ENCODE measurements around the gene JAZF1. TPM values are rescaled to one million over a fixed set of nuclear protein-coding genes. Genes with fewer than 3 reads are reported as not detected.

Gene JAZF1
- total RNA-seq, 2 experiments from 2014 or later: 2.1 to 2.8 TPM

DNA sequence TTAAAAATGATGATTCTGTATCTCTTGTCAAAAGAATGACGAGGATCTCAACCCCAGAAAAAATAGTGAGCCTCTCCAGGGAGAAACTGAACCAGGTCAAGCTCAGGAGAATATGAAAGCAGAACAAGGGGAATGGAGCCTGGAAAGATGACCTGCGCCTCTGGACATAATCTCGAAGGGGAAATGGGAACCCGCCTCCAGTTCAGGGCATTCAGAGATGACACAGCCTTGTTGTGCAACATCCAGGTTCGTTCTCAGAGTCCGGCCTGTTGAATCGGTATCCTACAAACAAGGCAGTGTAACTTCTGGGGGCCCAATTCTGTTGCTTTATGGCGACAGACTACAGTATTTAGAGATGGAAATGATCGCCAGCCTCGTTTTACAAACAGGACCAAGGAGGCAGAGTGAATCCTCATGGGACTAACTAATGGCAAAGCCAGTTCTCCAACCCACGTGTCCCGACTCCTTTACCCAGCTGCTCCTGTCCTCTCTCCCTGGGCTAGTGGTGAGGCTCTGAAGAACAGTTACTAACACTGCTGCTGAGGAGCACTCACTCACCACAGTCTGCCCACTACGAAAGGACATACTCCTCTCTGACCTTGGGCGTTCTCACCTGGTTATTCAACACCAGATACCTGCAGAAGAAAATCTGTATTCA is 67.6 kb downstream of the JAZF1 start:
- Mint-ChIP-seq H3K4me3 (no peak overlapping the region), H3K4me1 (no peaks in the 10 kb centered on the region), H3K9me3 (ENCODE audit: low read depth) (no peaks in the 10 kb centered on the region), H3K27me3 (no peaks in the 10 kb centered on the region), H3K36me3 (peaks cover 2% of the 10 kb centered on the region), H3K27ac (no peak overlapping the region)
- DNase-seq (no peak), ATAC-seq (no peak)
- CTCF ChIA-PET: interaction anchor here (1.1 kb wide), 1 partner anchor 33 kb away, joined by 3 read pairs; no protein-coding TSS in a partner anchor

DNA sequence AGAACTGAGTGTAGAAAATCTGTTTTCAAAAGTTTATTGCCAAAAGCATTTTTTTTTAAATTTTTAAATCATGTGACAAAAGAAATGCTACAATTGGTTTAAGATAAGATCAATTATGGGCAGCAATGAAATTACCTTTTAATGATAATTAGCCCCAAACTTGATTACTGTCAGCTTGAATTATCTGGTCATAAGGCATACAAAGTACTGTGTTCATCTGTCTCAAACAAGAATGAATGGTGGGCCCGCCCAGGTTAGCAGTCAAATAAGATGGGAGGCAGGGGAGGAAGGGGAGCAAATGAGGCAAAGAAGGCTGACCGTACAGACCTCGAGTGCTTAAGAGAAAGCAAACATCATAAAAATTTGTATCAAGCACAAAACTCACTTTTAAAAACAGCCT is 68.1 kb downstream of the JAZF1 start:
- ATAC-seq (no peak), DNase-seq (no peak)
- Mint-ChIP-seq H3K9me3 (ENCODE audit: low read depth) (no peaks in the 10 kb centered on the region), H3K36me3 (peaks cover 2% of the 10 kb centered on the region), H3K27ac (no peak overlapping the region), H3K4me3 (no peak overlapping the region), H3K4me1 (no peaks in the 10 kb centered on the region), H3K27me3 (no peaks in the 10 kb centered on the region)
- CTCF ChIA-PET: no interaction called here

GRCh38 chr7:28112012-28112411 is 68.6 kb downstream of the JAZF1 start:
- Mint-ChIP-seq H3K4me3 (no peak overlapping the region), H3K4me1 (no peaks in the 10 kb centered on the region), H3K27me3 (no peaks in the 10 kb centered on the region), H3K36me3 (peaks cover 2% of the 10 kb centered on the region), H3K27ac (no peak overlapping the region), H3K9me3 (ENCODE audit: low read depth) (no peaks in the 10 kb centered on the region)
- no peak for ATAC-seq
- CTCF ChIA-PET: no interaction called here
- DNase-seq: no peak

- no peaks in the 10 kb centered on the region for H3K4me1 Mint-ChIP-seq
- CTCF ChIA-PET: no interaction called here
- H3K27me3 Mint-ChIP-seq: no peaks in the 10 kb centered on the region
- H3K27ac Mint-ChIP-seq: no peak overlapping the region
- DNase-seq (no peak), ATAC-seq (no peak)
- no peaks in the 10 kb centered on the region for H3K9me3 Mint-ChIP-seq (ENCODE audit: low read depth)
- peaks cover 2% of the 10 kb centered on the region for H3K36me3 Mint-ChIP-seq
- H3K4me3 Mint-ChIP-seq: no peak overlapping the region
These were observed 70.1 kb downstream of the JAZF1 start for GRCh38 chr7:28110427-28111012.

DNA sequence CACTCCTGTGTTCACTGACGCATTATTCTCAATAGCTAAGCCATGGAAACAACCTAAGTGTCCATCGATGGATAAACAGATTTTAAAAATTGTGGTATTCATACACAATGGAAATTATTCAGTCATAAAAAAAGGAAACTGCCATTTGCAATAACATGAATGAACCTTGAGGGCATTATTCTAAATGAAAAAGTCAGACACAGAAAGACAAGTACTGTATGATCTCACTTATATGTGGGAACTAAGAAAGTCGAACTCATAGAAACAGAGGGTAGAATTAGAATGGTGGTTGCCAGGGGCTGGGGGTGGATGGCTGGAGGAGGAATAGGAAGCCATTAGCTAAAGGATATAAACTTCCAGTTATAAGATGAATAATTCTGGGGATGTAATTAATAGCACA is 71.8 kb downstream of the JAZF1 start:
- CTCF ChIA-PET: interaction anchor here (1.4 kb wide), 2 partner anchors 9 to 12 kb away, joined by 3 to 6 read pairs; no protein-coding TSS in a partner anchor
- no peak for ATAC-seq
- peaks cover 2% of the 10 kb centered on the region for H3K27me3 Mint-ChIP-seq

DNA sequence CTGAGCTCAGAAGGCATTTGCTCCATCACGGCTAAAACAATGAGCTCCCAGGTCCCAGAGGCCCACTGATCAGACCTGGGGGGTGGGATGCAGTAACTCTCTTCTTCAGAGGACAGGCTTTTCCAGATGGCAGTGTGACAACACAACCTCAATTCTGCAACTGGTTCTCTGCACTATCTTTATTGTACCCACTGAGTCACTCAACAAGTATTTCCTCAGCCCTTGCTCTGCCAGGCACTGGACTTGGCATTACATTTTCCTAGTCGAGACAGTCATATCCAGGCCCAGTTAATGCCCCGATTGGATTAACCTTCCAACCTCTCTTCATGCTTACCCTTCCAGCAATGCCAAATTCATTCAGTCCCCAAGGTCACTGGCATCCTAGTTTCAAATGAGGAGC is 72.6 kb downstream of the JAZF1 start:
- Mint-ChIP-seq H3K4me3 (no peak overlapping the region), H3K9me3 (ENCODE audit: low read depth) (no peaks in the 10 kb centered on the region), H3K27me3 (peaks cover 2% of the 10 kb centered on the region), H3K4me1 (peaks cover 4% of the 10 kb centered on the region), H3K36me3 (peaks cover 2% of the 10 kb centered on the region), H3K27ac (no peak overlapping the region)
- ATAC-seq (no peak), DNase-seq (no peak)
- CTCF ChIA-PET: interaction anchor here (1.4 kb wide), 2 partner anchors 8 to 11 kb away, joined by 3 to 6 read pairs; no protein-coding TSS in a partner anchor

More for the DNA sequence above, 71.8 kb downstream of the JAZF1 start:
- H3K4me3 Mint-ChIP-seq: no peak overlapping the region
- no peak overlapping the region for H3K27ac Mint-ChIP-seq
- H3K4me1 Mint-ChIP-seq: peaks cover under 1% of the 10 kb centered on the region
- H3K36me3 Mint-ChIP-seq: peaks cover 2% of the 10 kb centered on the region
- no peak for DNase-seq
- no peaks in the 10 kb centered on the region for H3K9me3 Mint-ChIP-seq (ENCODE audit: low read depth)

DNA sequence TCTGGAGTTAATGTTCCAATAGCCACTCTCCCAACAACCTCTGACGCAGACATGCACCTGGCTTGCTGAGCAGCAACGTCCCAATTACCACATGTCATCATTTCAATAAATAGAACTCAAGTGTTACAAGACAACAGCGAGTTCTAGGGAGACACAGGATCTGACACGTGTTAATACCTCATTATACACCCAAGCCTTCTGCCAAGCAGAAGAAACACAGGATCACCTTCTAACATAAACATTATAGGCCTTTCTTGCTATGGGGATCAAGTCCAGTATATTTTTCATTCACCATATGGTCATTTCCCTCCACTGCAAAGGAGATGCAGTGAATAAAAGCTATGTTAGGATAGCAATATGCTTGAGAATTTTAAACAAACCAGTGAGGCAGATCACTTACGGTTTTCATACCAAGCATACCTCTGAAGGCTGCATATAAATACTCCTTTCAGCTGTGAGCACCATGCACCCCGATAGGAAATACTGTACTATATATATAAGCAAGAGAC is 74.2 kb downstream of the JAZF1 start:
- ATAC-seq (no peak), DNase-seq (no peak)
- Mint-ChIP-seq H3K27ac (no peak overlapping the region), H3K36me3 (peaks cover 2% of the 10 kb centered on the region), H3K9me3 (ENCODE audit: low read depth) (no peaks in the 10 kb centered on the region), H3K27me3 (peaks cover 2% of the 10 kb centered on the region), H3K4me3 (no peak overlapping the region), H3K4me1 (peaks cover 4% of the 10 kb centered on the region)
- CTCF ChIA-PET: no interaction called here

- CTCF ChIA-PET: interaction anchor here (1.8 kb wide), 1 partner anchor 9 kb away, joined by 12 read pairs; no protein-coding TSS in a partner anchor
- Mint-ChIP-seq H3K9me3 (ENCODE audit: low read depth) (no peaks in the 10 kb centered on the region), H3K27ac (no peak overlapping the region), H3K4me3 (no peak overlapping the region), H3K36me3 (peaks cover under 1% of the 10 kb centered on the region), H3K4me1 (peaks cover 4% of the 10 kb centered on the region), H3K27me3 (peaks cover 2% of the 10 kb centered on the region)
- DNase-seq: no peak
- no peak for ATAC-seq
These were observed 75.4 kb downstream of the JAZF1 start for GRCh38 chr7:28105234-28105633.

DNA sequence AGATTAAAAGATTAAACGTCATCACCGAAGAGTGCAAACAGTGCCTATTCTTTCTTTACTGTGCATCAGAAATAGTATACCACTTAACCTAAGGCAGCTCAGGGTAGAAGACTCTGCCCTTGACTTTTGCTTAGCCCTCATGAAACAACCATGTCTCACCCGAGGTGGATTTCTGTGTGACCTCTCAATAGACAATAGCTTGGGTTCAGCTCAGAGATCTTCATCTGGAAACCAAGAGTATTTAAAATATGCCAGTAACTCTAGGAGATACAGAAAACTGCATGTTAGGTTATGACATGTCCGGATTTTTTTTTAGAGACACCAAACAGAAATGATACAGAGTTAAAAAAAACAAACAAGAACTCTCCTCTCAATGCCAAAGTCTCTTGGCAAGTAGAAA is 75.8 kb downstream of the JAZF1 start:
- Mint-ChIP-seq H3K4me3 (no peak overlapping the region), H3K36me3 (no peaks in the 10 kb centered on the region), H3K9me3 (ENCODE audit: low read depth) (no peaks in the 10 kb centered on the region), H3K27ac (no peak overlapping the region), H3K27me3 (peaks cover 2% of the 10 kb centered on the region), H3K4me1 (peaks cover 4% of the 10 kb centered on the region)
- CTCF ChIA-PET: interaction anchor here (1.8 kb wide), 1 partner anchor 9 kb away, joined by 12 read pairs; no protein-coding TSS in a partner anchor
- ATAC-seq (no peak), DNase-seq (no peak)

DNA sequence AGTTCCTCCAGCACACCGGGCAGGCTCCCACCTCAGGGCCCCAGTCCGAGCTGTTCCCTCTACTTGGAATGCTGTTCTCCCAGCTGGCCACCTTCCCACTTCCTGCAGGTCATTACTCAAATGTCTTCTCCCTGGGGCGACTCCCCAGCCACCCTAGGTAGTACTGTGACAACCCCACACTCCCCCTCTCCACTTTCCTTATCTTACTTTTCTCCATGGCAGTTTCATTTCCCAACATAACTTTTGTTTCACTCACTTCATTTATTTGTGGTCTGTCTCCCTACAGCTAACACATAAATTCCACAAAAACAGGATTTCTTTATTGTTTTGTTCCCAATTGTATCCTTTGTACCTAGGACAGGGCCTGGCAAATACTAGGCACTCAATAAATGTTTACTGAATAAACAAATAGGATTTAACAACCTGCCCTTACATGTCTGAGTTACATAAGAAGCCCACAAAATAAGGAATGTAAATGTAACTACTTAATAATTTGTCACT is 76.5 kb downstream of the JAZF1 start:
- no peak overlapping the region for H3K4me3 Mint-ChIP-seq
- no peak overlapping the region for H3K27ac Mint-ChIP-seq
- peaks cover 4% of the 10 kb centered on the region for H3K4me1 Mint-ChIP-seq
- no peaks in the 10 kb centered on the region for H3K9me3 Mint-ChIP-seq (ENCODE audit: low read depth)
- H3K27me3 Mint-ChIP-seq: peaks cover 2% of the 10 kb centered on the region
- no peak for ATAC-seq
- no peak for DNase-seq
- CTCF ChIA-PET: interaction anchor here (1.8 kb wide), 1 partner anchor 8 kb away, joined by 12 read pairs; no protein-coding TSS in a partner anchor
- H3K36me3 Mint-ChIP-seq: no peaks in the 10 kb centered on the region

- Mint-ChIP-seq H3K27me3 (peaks cover 2% of the 10 kb centered on the region), H3K36me3 (no peaks in the 10 kb centered on the region), H3K4me3 (no peak overlapping the region), H3K27ac (no peak overlapping the region), H3K4me1 (peaks cover 4% of the 10 kb centered on the region), H3K9me3 (ENCODE audit: low read depth) (no peaks in the 10 kb centered on the region)
- no peak for ATAC-seq
- no peak for DNase-seq
- CTCF ChIA-PET: no interaction called here
These were observed 77.8 kb downstream of the JAZF1 start for GRCh38 chr7:28102797-28103196.

- CTCF ChIA-PET: interaction anchor here (0.6 to 6.9 kb wide), 16 partner anchors 8 to 901 kb away, joined by 3 to 45 read pairs (median 5); no protein-coding TSS in a partner anchor
- Mint-ChIP-seq H3K36me3 (no peaks in the 10 kb centered on the region), H3K4me1 (no peaks in the 10 kb centered on the region), H3K27me3 (no peaks in the 10 kb centered on the region), H3K4me3 (no peak overlapping the region), H3K9me3 (ENCODE audit: low read depth) (no peaks in the 10 kb centered on the region), H3K27ac (no peak overlapping the region)
- ATAC-seq: peak; percentile 42
- DNase-seq: no peak
These were observed 83.9 kb downstream of the JAZF1 start for GRCh38 chr7:28096713-28097112.

GRCh38 chr7:28095231-28095630 is 85.4 kb downstream of the JAZF1 start:
- H3K4me1 Mint-ChIP-seq: no peaks in the 10 kb centered on the region
- no peaks in the 10 kb centered on the region for H3K36me3 Mint-ChIP-seq
- DNase-seq: no peak
- no peak for ATAC-seq
- H3K9me3 Mint-ChIP-seq (ENCODE audit: low read depth): no peaks in the 10 kb centered on the region
- CTCF ChIA-PET: interaction anchor here (1.6 to 6.9 kb wide), 4 partner anchors 10 to 75 kb away, joined by 12 to 45 read pairs (median 17); no protein-coding TSS in a partner anchor
- no peak overlapping the region for H3K27ac Mint-ChIP-seq
- H3K4me3 Mint-ChIP-seq: no peak overlapping the region
- no peaks in the 10 kb centered on the region for H3K27me3 Mint-ChIP-seq

All from activated CD8-positive, alpha-beta memory T cell treated with anti-CD3 and anti-CD28 coated beads, Interleukin-2, amount 10 ng/mL, durations not matched to agents 7 days and 5 days (primary cell).